BLaER1 (cell line): ENCODE measurements around the gene MBOAT1.
"Not testable (repeated sequence)": the region's sequence is repeated elsewhere in the genome, so short reads cannot be mapped to it uniquely, and the experiment has no call there.

Source experiments
- H3K27ac ChIP-seq: shearing (Covaris generic); formaldehyde crosslinking; 2 replicates; pipeline ENCODE4 v1.8.1; 2022
- H3K27me3 ChIP-seq: shearing (Covaris generic); formaldehyde crosslinking; 2 replicates; pipeline ENCODE4 v1.8.1; 2022
- H3K36me3 ChIP-seq: shearing (Covaris generic); formaldehyde crosslinking; 2 replicates; pipeline ENCODE4 v1.8.1; 2022
- H3K4me1 ChIP-seq: shearing (Covaris generic); formaldehyde crosslinking; 2 replicates; pipeline ENCODE4 v1.8.1; 2022
- H3K4me2 ChIP-seq: shearing (Covaris generic); formaldehyde crosslinking; 2 replicates; pipeline ENCODE4 v1.8.1; 2022
- H3K4me3 ChIP-seq: shearing (Covaris generic); formaldehyde crosslinking; 2 replicates; pipeline ENCODE4 v1.8.1; 2022
- H3K9ac ChIP-seq: shearing (Covaris generic); formaldehyde crosslinking; 2 replicates; pipeline ENCODE4 v1.8.1; 2022
- H3K9me3 ChIP-seq: shearing (Covaris generic); formaldehyde crosslinking; 2 replicates; pipeline ENCODE4 v1.8.1; 2022
- H4K20me1 ChIP-seq: shearing (Covaris generic); formaldehyde crosslinking; 2 replicates; pipeline ENCODE4 v1.8.1; 2022
- Cebpa-rat ChIP-seq: shearing (Covaris generic); IDR thresholded peaks from 2 replicates; pipeline ENCODE4 v1.8.1; 2022

The MBOAT1 gene

GRCh38 chr6:20188630-20189075 is 23.6 kb downstream of the MBOAT1 start:
- no peaks in the 10 kb centered on the region for H3K27me3 ChIP-seq
- H3K9ac ChIP-seq = no peak overlapping the region
- no peak overlapping the region for H3K27ac ChIP-seq
- no peaks in the 10 kb centered on the region for H3K4me1 ChIP-seq
- peaks cover 8% of the 10 kb centered on the region; the same call in 1 of the 2 replicates for H3K36me3 ChIP-seq
- peaks cover 41% of the 10 kb centered on the region for H3K9me3 ChIP-seq
- no peak overlapping the region for H3K4me3 ChIP-seq
- no peaks in the 10 kb centered on the region for H4K20me1 ChIP-seq
- no peak for TF ChIP-seq Cebpa-rat
- no peak overlapping the region for H3K4me2 ChIP-seq

- H3K4me1 ChIP-seq = no peaks in the 10 kb centered on the region
- no peak overlapping the region for H3K27ac ChIP-seq
- peaks cover 8% of the 10 kb centered on the region; the same call in 1 of the 2 replicates for H3K36me3 ChIP-seq
- H3K9me3 ChIP-seq = peaks cover 41% of the 10 kb centered on the region
- no peak for TF ChIP-seq Cebpa-rat
- H3K4me2 ChIP-seq = no peak overlapping the region
- H3K9ac ChIP-seq = no peak overlapping the region
- no peak overlapping the region for H3K4me3 ChIP-seq
- no peaks in the 10 kb centered on the region for H4K20me1 ChIP-seq
- no peaks in the 10 kb centered on the region for H3K27me3 ChIP-seq
Measured at GRCh38 chr6:20186981-20187380, 25.3 kb downstream of the MBOAT1 start.

- no peaks in the 10 kb centered on the region for H4K20me1 ChIP-seq
- H3K27me3 ChIP-seq = no peaks in the 10 kb centered on the region
- no peak overlapping the region for H3K4me3 ChIP-seq
- no peak overlapping the region for H3K4me2 ChIP-seq
- H3K9ac ChIP-seq = no peak overlapping the region
- TF ChIP-seq Cebpa-rat = no peak
- no peak overlapping the region for H3K27ac ChIP-seq
- H3K36me3 ChIP-seq = peaks cover 13% of the 10 kb centered on the region; the same call in 1 of the 2 replicates
- H3K9me3 ChIP-seq = peaks cover 28% of the 10 kb centered on the region
- peaks cover 11% of the 10 kb centered on the region for H3K4me1 ChIP-seq
Measured at GRCh38 chr6:20183706-20184105, 28.6 kb downstream of the MBOAT1 start.

DNA sequence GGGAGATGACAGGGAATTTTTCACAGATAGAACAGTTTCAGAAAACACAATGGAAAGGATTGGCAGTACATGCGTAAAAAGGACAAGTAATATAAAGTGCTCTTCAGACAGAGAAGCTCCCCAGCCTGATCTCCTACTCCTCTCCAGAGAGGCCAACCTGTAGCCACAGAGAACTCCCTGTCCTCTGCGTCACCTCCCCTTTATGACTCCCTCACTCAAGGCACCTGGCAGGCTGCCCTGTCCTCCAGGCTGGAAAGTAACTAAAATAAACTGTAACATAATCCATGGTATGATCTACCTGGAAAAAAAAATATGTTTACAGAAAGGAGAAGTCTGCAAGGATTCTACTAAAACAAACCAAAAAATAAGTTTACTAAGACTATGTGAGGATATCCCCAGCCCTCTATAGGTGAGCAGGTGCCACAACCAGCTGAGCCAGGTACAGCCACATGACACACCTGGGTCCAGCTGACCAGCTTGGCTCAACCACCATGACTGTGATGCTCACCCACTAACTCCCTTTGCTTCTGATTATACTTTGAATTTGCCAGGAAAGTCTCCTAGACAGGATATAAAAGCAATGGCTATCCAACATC is 29.2 kb downstream of the MBOAT1 start:
- TF ChIP-seq Cebpa-rat = no peak
- H3K4me1 ChIP-seq = peaks cover 17% of the 10 kb centered on the region

GRCh38 chr6:20182069-20182468 is 30.2 kb downstream of the MBOAT1 start:
- Histone ChIP-seq H3K36me3 (peaks cover 13% of the 10 kb centered on the region; the same call in 1 of the 2 replicates), H3K9me3 (peaks cover 11% of the 10 kb centered on the region; the same call in 1 of the 2 replicates), H3K4me1 (peaks cover 27% of the 10 kb centered on the region), H4K20me1 (no peaks in the 10 kb centered on the region), H3K27ac (no peak overlapping the region), H3K9ac (no peak overlapping the region), H3K27me3 (no peaks in the 10 kb centered on the region), H3K4me3 (no peak overlapping the region), H3K4me2 (no peak overlapping the region)
- no peak for TF ChIP-seq Cebpa-rat

More for the DNA sequence above, 29.2 kb downstream of the MBOAT1 start:
- no peak overlapping the region for H3K9ac ChIP-seq
- H3K9me3 ChIP-seq = peaks cover 21% of the 10 kb centered on the region
- no peak overlapping the region for H3K4me3 ChIP-seq
- H3K27ac ChIP-seq = no peak overlapping the region
- no peaks in the 10 kb centered on the region for H3K27me3 ChIP-seq
- peaks cover 13% of the 10 kb centered on the region; the same call in 1 of the 2 replicates for H3K36me3 ChIP-seq
- H3K4me2 ChIP-seq = no peak overlapping the region
- no peaks in the 10 kb centered on the region for H4K20me1 ChIP-seq

DNA sequence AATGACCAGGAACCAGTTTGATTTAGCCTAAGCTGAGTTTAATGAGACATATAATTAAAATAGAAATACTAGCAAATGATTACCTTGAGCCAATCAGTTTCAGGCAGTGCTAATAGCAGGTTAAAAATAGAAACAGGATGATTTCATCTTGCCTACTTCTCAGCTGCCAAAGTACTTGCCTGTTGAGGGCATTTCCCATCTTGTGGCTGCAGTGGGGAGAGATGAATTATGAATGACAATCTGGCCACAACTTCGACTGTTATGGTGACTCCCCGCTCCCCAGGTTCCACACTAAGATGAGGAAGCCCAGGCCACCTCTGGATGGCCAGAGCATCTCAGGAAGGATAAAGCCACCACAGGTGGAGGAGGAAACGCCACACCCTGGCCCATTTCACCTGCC is 31.3 kb downstream of the MBOAT1 start:
- peaks cover 38% of the 10 kb centered on the region for H3K4me1 ChIP-seq
- H3K4me3 ChIP-seq = no peak overlapping the region
- 0 out of 2 replicates have a peak, but pooled peaks cover 10% of the 10 kb centered on the region for H3K36me3 ChIP-seq
- no peak overlapping the region for H3K27ac ChIP-seq
- TF ChIP-seq Cebpa-rat = no peak
- H3K4me2 ChIP-seq = peak overlapping the region; percentile 42
- no peaks in the 10 kb centered on the region for H4K20me1 ChIP-seq
- no peak overlapping the region for H3K9ac ChIP-seq
- no peaks in the 10 kb centered on the region for H3K27me3 ChIP-seq
- peaks cover 9% of the 10 kb centered on the region; the same call in 1 of the 2 replicates for H3K9me3 ChIP-seq

- H4K20me1 ChIP-seq, H3K9me3 ChIP-seq, H3K4me3 ChIP-seq, H3K9ac ChIP-seq, H3K36me3 ChIP-seq, H3K4me2 ChIP-seq, H3K27me3 ChIP-seq, H3K27ac ChIP-seq: not testable (repeated sequence)
- peaks cover 46% of the 10 kb centered on the region for H3K4me1 ChIP-seq
Measured at GRCh38 chr6:20179287-20180045, 32.8 kb downstream of the MBOAT1 start.

- Histone ChIP-seq H3K4me1 (peaks cover 58% of the 10 kb centered on the region), H3K27ac (no peak overlapping the region), H3K27me3 (no peaks in the 10 kb centered on the region), H3K9me3 (no peaks in the 10 kb centered on the region), H3K9ac (no peak overlapping the region), H3K36me3 (0 out of 2 replicates have a peak, but pooled peaks cover 6% of the 10 kb centered on the region), H4K20me1 (no peaks in the 10 kb centered on the region), H3K4me2 (peak overlapping the region; percentile 41), H3K4me3 (no peak overlapping the region)
- TF ChIP-seq Cebpa-rat = no peak
Measured at GRCh38 chr6:20178327-20178726, 33.9 kb downstream of the MBOAT1 start.

DNA sequence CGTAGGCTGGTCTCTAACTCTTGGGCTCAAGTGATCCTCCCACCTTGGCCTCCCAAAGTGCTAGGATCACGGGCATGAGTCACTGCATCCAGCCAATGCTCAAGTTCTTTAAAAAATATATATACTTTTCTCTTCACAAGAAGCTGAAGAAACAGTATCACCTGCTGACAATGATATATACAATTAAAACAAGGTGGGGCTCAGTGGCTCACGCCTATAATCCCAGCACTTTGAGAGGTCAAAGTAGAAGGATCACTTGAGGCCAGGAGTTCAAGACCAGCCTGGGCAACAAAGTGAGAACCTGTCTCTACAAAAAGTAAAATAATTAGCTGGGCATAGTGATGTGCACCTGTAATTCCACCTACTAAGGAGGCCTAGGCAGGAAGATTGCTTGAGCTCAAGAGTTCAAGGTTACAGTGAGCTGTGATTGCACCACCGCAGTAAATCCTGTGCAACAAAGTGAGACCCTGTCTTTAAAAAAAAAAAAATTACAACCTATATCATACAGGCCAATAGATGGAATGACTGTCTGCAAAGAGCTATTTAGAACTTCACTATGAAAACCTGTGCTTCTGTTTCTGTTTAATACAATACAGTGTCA is 36.4 kb downstream of the MBOAT1 start:
- H3K27ac ChIP-seq = no peak overlapping the region
- no peak overlapping the region for H3K4me3 ChIP-seq
- peaks cover 58% of the 10 kb centered on the region for H3K4me1 ChIP-seq
- no peaks in the 10 kb centered on the region for H3K27me3 ChIP-seq
- H3K36me3 ChIP-seq = 0 out of 2 replicates have a peak, but pooled peaks cover 6% of the 10 kb centered on the region
- no peaks in the 10 kb centered on the region for H3K9me3 ChIP-seq
- no peak overlapping the region for H3K9ac ChIP-seq
- no peak for TF ChIP-seq Cebpa-rat
- no peaks in the 10 kb centered on the region for H4K20me1 ChIP-seq
- no peak overlapping the region for H3K4me2 ChIP-seq
